Measurements from ENCODE around the gene RALGAPA1.

The RALGAPA1 gene

DNA sequence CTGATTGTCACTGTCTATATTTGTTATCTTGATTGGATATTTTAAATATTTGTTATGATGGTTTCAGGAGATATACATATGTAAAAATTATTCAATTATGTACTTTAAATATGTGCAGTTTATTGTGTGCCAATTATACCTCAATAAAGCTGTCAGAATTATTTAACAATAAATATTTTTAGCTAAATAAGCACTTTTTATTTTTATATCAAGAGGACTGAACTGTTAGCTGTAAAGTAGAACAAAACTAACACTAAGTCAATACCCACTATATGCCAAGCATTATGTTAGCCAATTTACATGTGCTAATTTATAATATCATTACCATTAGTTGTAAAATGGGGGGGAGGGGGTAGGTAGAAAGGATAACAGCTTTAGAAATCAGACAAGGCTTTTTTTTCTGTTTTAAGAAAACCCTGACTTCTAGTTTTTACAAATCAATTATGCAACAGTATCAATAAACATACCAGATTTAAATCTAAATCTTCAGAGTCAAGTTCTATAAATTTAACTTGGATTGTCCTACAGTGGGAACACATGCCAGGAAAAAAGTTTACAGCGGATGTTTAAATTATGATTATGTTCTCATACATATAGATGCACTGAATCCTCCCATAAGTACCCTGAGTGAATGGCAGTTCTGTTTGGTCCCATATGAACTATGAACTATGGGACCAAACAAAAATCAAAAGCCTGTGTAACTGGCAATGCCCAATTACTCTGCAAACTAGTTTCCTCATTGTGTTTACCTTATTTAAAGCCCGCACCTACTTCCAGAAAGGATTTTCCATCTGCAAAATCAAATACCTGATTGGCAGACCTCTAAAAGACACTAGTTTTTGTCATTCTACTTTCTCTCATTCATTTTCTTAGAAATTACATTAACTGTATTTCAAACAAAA, 2.8 kb downstream of the RALGAPA1 start:
- TF ChIP-seq EZH2 (IDR thresholded peaks at IDR 0.05; ENCODE audit: borderline replicate concordance, low read depth, low read length, severe bottlenecking), result no peak
- TF ChIP-seq, protein P1, sequence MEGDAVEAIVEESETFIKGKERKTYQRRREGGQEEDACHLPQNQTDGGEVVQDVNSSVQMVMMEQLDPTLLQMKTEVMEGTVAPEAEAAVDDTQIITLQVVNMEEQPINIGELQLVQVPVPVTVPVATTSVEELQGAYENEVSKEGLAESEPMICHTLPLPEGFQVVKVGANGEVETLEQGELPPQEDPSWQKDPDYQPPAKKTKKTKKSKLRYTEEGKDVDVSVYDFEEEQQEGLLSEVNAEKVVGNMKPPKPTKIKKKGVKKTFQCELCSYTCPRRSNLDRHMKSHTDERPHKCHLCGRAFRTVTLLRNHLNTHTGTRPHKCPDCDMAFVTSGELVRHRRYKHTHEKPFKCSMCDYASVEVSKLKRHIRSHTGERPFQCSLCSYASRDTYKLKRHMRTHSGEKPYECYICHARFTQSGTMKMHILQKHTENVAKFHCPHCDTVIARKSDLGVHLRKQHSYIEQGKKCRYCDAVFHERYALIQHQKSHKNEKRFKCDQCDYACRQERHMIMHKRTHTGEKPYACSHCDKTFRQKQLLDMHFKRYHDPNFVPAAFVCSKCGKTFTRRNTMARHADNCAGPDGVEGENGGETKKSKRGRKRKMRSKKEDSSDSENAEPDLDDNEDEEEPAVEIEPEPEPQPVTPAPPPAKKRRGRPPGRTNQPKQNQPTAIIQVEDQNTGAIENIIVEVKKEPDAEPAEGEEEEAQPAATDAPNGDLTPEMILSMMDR (IDR thresholded peaks at IDR 0.05; ENCODE audit: borderline replicate concordance, extremely low read depth, low read length, poor library complexity, severe bottlenecking), result no peak
- Histone ChIP-seq H3K27ac (ENCODE audit: low read length) (no peak overlapping the region), H3K27me3 (ENCODE audit: insufficient read depth, low read length, poor library complexity) (no peaks in the 10 kb centered on the region), H3K4me3 (ENCODE audit: low read depth in 1 of 2, low read length in 2 of 2) (no peak overlapping the region), H3K79me2 (ENCODE audit: insufficient read depth, low read length) (peaks cover 65% of the 10 kb centered on the region), H3K9ac (ENCODE audit: low read depth, low read length) (no peak overlapping the region; the same call in 1 of the 2 replicates), H3K4me1 (ENCODE audit: insufficient read depth, low read length) (peaks cover 30% of the 10 kb centered on the region), H3K9me3 (ENCODE audit: insufficient read depth, low read length, severe bottlenecking) (no peaks in the 10 kb centered on the region), H4K20me1 (ENCODE audit: insufficient read depth, low read length) (peaks cover 2% of the 10 kb centered on the region; the same call in 1 of the 2 replicates), H3K4me2 (ENCODE audit: insufficient read depth, low read length) (peak overlapping the region; percentile 94), H3K36me3 (ENCODE audit: insufficient read depth, low read length) (no peaks in the 10 kb centered on the region), H2AFZ (ENCODE audit: low read depth, low read length) (no peak overlapping the region)
- ATAC-seq (ENCODE audit: insufficient read depth, low read depth) (no peak), DNase-seq (no peak)

DNA sequence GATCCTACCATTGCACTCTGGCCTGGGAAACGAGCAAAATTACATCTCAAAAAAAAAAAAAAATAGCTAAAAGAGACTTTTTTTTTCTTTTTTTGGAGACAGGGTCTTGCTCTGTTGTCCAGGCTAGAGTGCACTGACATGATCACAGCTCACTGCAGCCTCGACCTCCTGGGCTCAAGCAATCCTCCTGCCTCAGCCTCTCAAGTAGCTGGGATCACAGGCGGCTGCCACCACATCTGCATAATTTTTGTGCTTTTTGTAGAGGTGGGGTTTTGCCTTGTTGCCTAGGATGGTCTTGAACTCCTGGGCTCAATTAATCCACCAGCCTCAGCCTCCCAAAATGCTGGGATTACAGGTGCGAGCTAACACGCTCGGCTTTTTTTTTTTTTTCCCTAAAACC, 11.3 kb downstream of the RALGAPA1 start:
- Histone ChIP-seq H4K20me1 (ENCODE audit: insufficient read depth, low read length) (peaks cover 16% of the 10 kb centered on the region; the same call in 1 of the 2 replicates), H3K79me2 (ENCODE audit: insufficient read depth, low read length) (peaks cover 72% of the 10 kb centered on the region), H3K36me3 (ENCODE audit: insufficient read depth, low read length) (no peaks in the 10 kb centered on the region), H3K9me3 (ENCODE audit: insufficient read depth, low read length, severe bottlenecking) (no peaks in the 10 kb centered on the region), H3K4me2 (ENCODE audit: insufficient read depth, low read length) (no peak overlapping the region), H3K4me1 (ENCODE audit: insufficient read depth, low read length) (no peaks in the 10 kb centered on the region), H3K9ac (ENCODE audit: low read depth, low read length) (no peak overlapping the region), H2AFZ (ENCODE audit: low read depth, low read length) (no peak overlapping the region), H3K27ac (ENCODE audit: low read length) (no peak overlapping the region), H3K27me3 (ENCODE audit: insufficient read depth, low read length, poor library complexity) (no peaks in the 10 kb centered on the region), H3K4me3 (ENCODE audit: low read depth in 1 of 2, low read length in 2 of 2) (no peak overlapping the region)
- DNase-seq (no peak), ATAC-seq (ENCODE audit: insufficient read depth, low read depth) (no peak)
- TF ChIP-seq EZH2 (IDR thresholded peaks at IDR 0.05; ENCODE audit: borderline replicate concordance, low read depth, low read length, severe bottlenecking), result no peak

DNA sequence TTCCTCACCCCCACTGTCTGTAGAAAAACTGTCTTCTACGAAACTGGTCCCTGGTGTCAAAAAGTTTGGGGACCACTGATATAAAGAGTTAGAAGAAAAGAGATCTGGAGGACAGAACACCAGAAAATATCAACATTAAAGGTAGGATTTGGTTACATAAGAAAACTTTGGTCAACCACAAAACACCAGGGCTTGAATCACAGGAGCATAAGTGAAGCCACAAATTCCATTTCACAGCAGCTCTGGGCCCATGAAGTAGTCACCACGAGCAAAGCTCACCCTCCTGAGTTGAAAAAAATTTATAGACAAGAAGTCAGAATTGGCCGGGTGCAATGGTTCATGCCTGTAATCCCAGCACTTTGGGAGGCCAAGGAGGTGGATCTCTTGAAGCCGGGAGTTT, 19.4 kb downstream of the RALGAPA1 start:
- DNase-seq, result peak; percentile 29
- Histone ChIP-seq H4K20me1 (ENCODE audit: insufficient read depth, low read length) (peaks cover 17% of the 10 kb centered on the region), H3K79me2 (ENCODE audit: insufficient read depth, low read length) (peaks cover 37% of the 10 kb centered on the region), H3K4me1 (ENCODE audit: insufficient read depth, low read length) (no peaks in the 10 kb centered on the region), H3K27ac (ENCODE audit: low read length) (no peak overlapping the region), H3K9ac (ENCODE audit: low read depth, low read length) (no peak overlapping the region), H3K4me2 (ENCODE audit: insufficient read depth, low read length) (no peak overlapping the region), H3K27me3 (ENCODE audit: insufficient read depth, low read length, poor library complexity) (no peaks in the 10 kb centered on the region), H3K36me3 (ENCODE audit: insufficient read depth, low read length) (no peaks in the 10 kb centered on the region), H3K9me3 (ENCODE audit: insufficient read depth, low read length, severe bottlenecking) (no peaks in the 10 kb centered on the region), H3K4me3 (ENCODE audit: low read depth in 1 of 2, low read length in 2 of 2) (no peak overlapping the region), H2AFZ (ENCODE audit: low read depth, low read length) (no peak overlapping the region)
- peak; percentile 82 for ATAC-seq (ENCODE audit: insufficient read depth, low read depth)
- TF ChIP-seq, protein P1 (IDR thresholded peaks at IDR 0.05; ENCODE audit: borderline replicate concordance, extremely low read depth, low read length, poor library complexity, severe bottlenecking), result no peak
- no peak for TF ChIP-seq EZH2 (IDR thresholded peaks at IDR 0.05; ENCODE audit: borderline replicate concordance, low read depth, low read length, severe bottlenecking)

DNA sequence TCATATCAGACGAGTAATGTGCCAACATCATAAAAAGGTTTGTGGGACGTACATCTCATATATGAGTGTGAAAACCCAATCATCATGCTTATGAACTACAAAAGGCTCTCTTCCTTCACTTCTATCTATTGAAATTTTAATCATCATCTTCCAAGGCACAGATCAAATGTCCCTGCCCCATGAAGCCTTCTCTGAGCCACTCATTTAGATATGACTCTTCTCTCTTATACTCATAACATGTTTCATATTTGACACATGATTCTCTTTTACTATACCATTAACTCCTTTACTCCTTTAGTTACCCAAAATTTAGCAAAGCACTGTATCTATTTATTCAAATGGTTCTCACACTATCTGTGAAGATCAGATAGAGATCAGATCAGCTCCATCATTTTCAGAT, 22.2 kb downstream of the RALGAPA1 start:
- no peak for DNase-seq
- H3K79me2 ChIP-seq (ENCODE audit: insufficient read depth, low read length), result peaks cover 44% of the 10 kb centered on the region

More for the DNA sequence above, 22.2 kb downstream of the RALGAPA1 start:
- Histone ChIP-seq H3K27ac (ENCODE audit: low read length) (no peak overlapping the region), H4K20me1 (ENCODE audit: insufficient read depth, low read length) (peaks cover 17% of the 10 kb centered on the region), H3K27me3 (ENCODE audit: insufficient read depth, low read length, poor library complexity) (no peaks in the 10 kb centered on the region), H3K4me3 (ENCODE audit: low read depth in 1 of 2, low read length in 2 of 2) (no peak overlapping the region), H3K4me1 (ENCODE audit: insufficient read depth, low read length) (no peaks in the 10 kb centered on the region), H2AFZ (ENCODE audit: low read depth, low read length) (no peak overlapping the region), H3K36me3 (ENCODE audit: insufficient read depth, low read length) (no peaks in the 10 kb centered on the region), H3K9me3 (ENCODE audit: insufficient read depth, low read length, severe bottlenecking) (peaks cover under 1% of the 10 kb centered on the region), H3K9ac (ENCODE audit: low read depth, low read length) (no peak overlapping the region), H3K4me2 (ENCODE audit: insufficient read depth, low read length) (no peak overlapping the region)
- ATAC-seq (ENCODE audit: insufficient read depth, low read depth), result no peak
- TF ChIP-seq, protein P1 (IDR thresholded peaks at IDR 0.05; ENCODE audit: borderline replicate concordance, extremely low read depth, low read length, poor library complexity, severe bottlenecking), result no peak
- TF ChIP-seq EZH2 (IDR thresholded peaks at IDR 0.05; ENCODE audit: borderline replicate concordance, low read depth, low read length, severe bottlenecking), result no peak

Data from DND-41 (cell line).